HepG2 (cell line): ENCODE measurements around the gene ARHGAP15. TPM values are rescaled to one million over a fixed set of nuclear protein-coding genes. Genes with fewer than 3 reads are reported as not detected.

Experiments used
- ATAC-seq: fragments of 200-7000 bp; cut with Tn5 transposase; 3 replicates; pipeline ENCODE4 v1.9.1; 2020; ENCODE audit warnings: mild to moderate bottlenecking, moderate library complexity
- BruUV-seq: library from RNA; stranded (reverse); fragments of 400-500 nt; replicated peaks from 2 replicates; lab custom pipeline; 2021; lab: Mats Ljungman, UMichigan
- CTCF ChIA-PET: fragments of 300-600 bp; formaldehyde crosslinking; extraction: SDS; loops from one replicate; lab custom pipeline; 2021; ENCODE audit warnings: low total read pairs, inconsistent platforms, low intra/inter-chr PET ratio; lab: Yijun Ruan, JAX
- POLR2A ChIA-PET: fragments of 350-600 bp; sonication (Branson Sonifier 250); formaldehyde crosslinking; loops from one replicate; lab custom pipeline; 2020; ENCODE audit warnings: antibody characterized with exemption, inconsistent platforms; lab: Yijun Ruan, JAX
- DNase-seq: peaks from one replicate; pipeline ENCODE4 v3.0.0-alpha.2; 2015; ENCODE audit warnings: low spot score
- FAIRE-seq: peaks from 3 replicates; lab custom pipeline; 2011; peaks lifted over from hg19 to GRCh38; lab: Jason Lieb, UNC
- H2AFZ ChIP-seq: one replicate; pipeline ENCODE4 v1.6.1; 2011; ENCODE audit warnings: low read length, inconsistent platforms
- H3K27ac ChIP-seq: fragments of 300-600 bp; 3 replicates; pipeline ENCODE4 v1.8.0; 2011; ENCODE audit warnings: mixed run types, mild to moderate bottlenecking, mixed read lengths, low read length, inconsistent platforms; ENCODE audit not compliant: insufficient read depth; ENCODE audit errors: extremely low read length
- H3K27me3 ChIP-seq, 2 experiments: fragments of 200-600 bp in 1 of 2; 2 replicates in 1 of 2; 3 replicates in 1 of 2; pipeline versions ENCODE4 v1.6.0 to v1.8.0; 2011; ENCODE audit warnings: low read length in 2 of 2, mild to moderate bottlenecking in 2 of 2, moderate library complexity in 2 of 2, inconsistent platforms in 1 of 2; ENCODE audit not compliant: insufficient read depth in 2 of 2, control insufficient read depth in 1 of 2
- H3K36me3 ChIP-seq, 2 experiments: fragments of 200-600 bp in 1 of 2; replicated peaks in 1 of 2; 2 replicates in 1 of 2; 3 replicates in 1 of 2; pipeline versions ENCODE4 v1.5.1 to v1.8.0; 2011; ENCODE audit warnings: low read length in 2 of 2, inconsistent platforms in 1 of 2; ENCODE audit not compliant: insufficient read depth in 2 of 2, control insufficient read depth in 1 of 2
- H3K4me1 ChIP-seq: 2 replicates; pipeline ENCODE4 v1.5.1; 2012; ENCODE audit warnings: low read length, inconsistent platforms; ENCODE audit not compliant: insufficient read depth
- H3K4me2 ChIP-seq: 2 replicates; pipeline ENCODE4 v1.6.0; 2011; ENCODE audit warnings: low read depth, low read length, inconsistent platforms
- H3K4me3 ChIP-seq, 3 experiments: fragments of 200-600 bp in 1 of 3; sonication (generic), shearing (Covaris generic) in 1 of 3; replicated peaks in 1 of 3; 2 replicates each; pipeline ENCODE4 v1.5.1; 2011 to 2016; ENCODE audit warnings: low read length in 3 of 3, inconsistent platforms in 2 of 3, low read depth in 2 of 3, mild to moderate bottlenecking in 2 of 3, control low read depth in 1 of 3, mixed read lengths in 1 of 3; ENCODE audit not compliant: insufficient read depth in 1 of 3
- H3K79me2 ChIP-seq: one replicate; pipeline ENCODE4 v1.6.1; 2011; ENCODE audit warnings: low read length, inconsistent platforms; ENCODE audit not compliant: insufficient read depth
- H3K9ac ChIP-seq: 2 replicates; pipeline ENCODE4 v1.6.0; 2011; ENCODE audit warnings: mild to moderate bottlenecking, low read depth, low read length, inconsistent platforms; ENCODE audit not compliant: insufficient read depth
- H3K9me3 ChIP-seq: 2 replicates; pipeline ENCODE4 v1.5.1; 2012; ENCODE audit warnings: mild to moderate bottlenecking, low read length
- H4K20me1 ChIP-seq: 2 replicates; pipeline ENCODE4 v1.6.0; 2011; ENCODE audit warnings: inconsistent platforms, mild to moderate bottlenecking, low read length, moderate library complexity; ENCODE audit not compliant: insufficient read depth
- AFF4 ChIP-seq: sonication (generic); formaldehyde crosslinking; IDR thresholded peaks from 2 replicates; pipeline ENCODE4 v1.4.0; 2020; ENCODE audit warnings: missing genetic modification reagents
- BATF2 ChIP-seq: sonication (generic); formaldehyde crosslinking; IDR thresholded peaks from 2 replicates; pipeline ENCODE4 v1.8.0; 2022; ENCODE audit warnings: mild to moderate bottlenecking, missing genetic modification reagents, moderate library complexity
- ELF3 ChIP-seq: IDR thresholded peaks from 2 replicates; pipeline ENCODE4 v1.6.1; 2016; ENCODE audit warnings: missing genetic modification reagents, missing compliant biosample characterization
- HOXA3 ChIP-seq: sonication (generic); formaldehyde crosslinking; IDR thresholded peaks from 2 replicates; pipeline ENCODE4 v1.5.0; 2020; ENCODE audit warnings: missing genetic modification reagents
- IRF9 ChIP-seq: sonication (generic); formaldehyde crosslinking; IDR thresholded peaks from 2 replicates; pipeline ENCODE4 v1.8.0; 2022; ENCODE audit warnings: missing genetic modification reagents, mild to moderate bottlenecking, borderline replicate concordance
- KDM6A ChIP-seq: IDR thresholded peaks from 2 replicates; pipeline ENCODE4 v1.6.1; 2016; ENCODE audit warnings: low read depth
- LCORL ChIP-seq, 2 experiments: fragments of 450-650 bp in 1 of 2; sonication (generic) in 1 of 2; formaldehyde crosslinking in 1 of 2; IDR thresholded peaks; 2 replicates each; pipeline versions ENCODE4 v1.5.0 to v1.6.1; 2017 to 2020; ENCODE audit warnings: antibody characterized with exemption in 1 of 2, missing genetic modification reagents in 1 of 2
- RAD21 ChIP-seq: fragments of 450-650 bp; formaldehyde crosslinking; IDR thresholded peaks from 2 replicates; pipeline ENCODE4 v1.5.0; 2020; ENCODE audit warnings: mild to moderate bottlenecking
- RBAK ChIP-seq: sonication (generic); formaldehyde crosslinking; IDR thresholded peaks from 2 replicates; pipeline ENCODE4 v1.5.1; 2020; ENCODE audit warnings: mild to moderate bottlenecking, missing genetic modification reagents
- RORA ChIP-seq: sonication (generic); formaldehyde crosslinking; IDR thresholded peaks from 2 replicates; pipeline ENCODE4 v1.5.0; 2020; ENCODE audit warnings: mild to moderate bottlenecking, missing genetic modification reagents, moderate library complexity
- TCF12 ChIP-seq, 2 experiments: fragments of 450-650 bp in 1 of 2; sonication (generic) in 1 of 2; formaldehyde crosslinking in 1 of 2; IDR thresholded peaks; 2 replicates each; pipeline versions ENCODE4 v1.6.1 to v1.8.0; 2017 to 2022; ENCODE audit warnings: antibody characterized with exemption in 1 of 2, mild to moderate bottlenecking in 1 of 2, missing genetic modification reagents in 1 of 2, moderate library complexity in 1 of 2
- TOPORS ChIP-seq: sonication (generic); formaldehyde crosslinking; IDR thresholded peaks from 2 replicates; pipeline ENCODE4 v1.8.0; 2023; ENCODE audit warnings: mild to moderate bottlenecking, missing genetic modification reagents
- WGBS: methylation state at CpG from one replicate; pipeline ENCODE4 v1.1.6; 2017; ENCODE audit warnings: low lambda C conversion rate; 5-methylcytosine and 5-hydroxymethylcytosine counted together
- in situ Hi-C: cut with HindIII; loops from 2 replicates; pipeline ENCODE4 v1.10.0; 2017; ENCODE audit warnings: low pct_unique_long_range_greater_than_20kb; ENCODE audit not compliant: extremely low pct_ligation_motif_present
- intact Hi-C: fragments of 100-400 bp; cut with micrococcal nuclease; formaldehyde crosslinking; loops from one replicate; pipeline ENCODE4 v1.10.0; 2022; ENCODE audit not compliant: unreplicated experiment
- polyA plus RNA-seq, 8 experiments: library from polyadenylated mRNA; depleted of rRNA in 3 of 8; stranded (reverse) in 7 of 8; unstranded in 1 of 8; fragments of >200 nt; fragmentation: Illumina TruSeq in 4 of 8; extraction: Trizol in 4 of 8; gene quantifications; 2 replicates each; pipeline versions ENCODE4 v1.2.1 to v1.2.3, GENCODE V29; 2011 to 2016; ENCODE audit warnings: low read depth in 4 of 8, missing spikeins in 1 of 8, mixed read lengths in 1 of 8; ENCODE audit not compliant: insufficient read depth in 1 of 8
- total RNA-seq, 5 experiments: library from RNA; depleted of rRNA; stranded (reverse); fragments of >200 nt; fragmentation: Illumina TruSeq; extraction: Trizol; gene quantifications; 2 replicates each; pipeline ENCODE4 v1.2.3, GENCODE V29; 2016; ENCODE audit warnings: low read depth in 1 of 5
- TF ChIP-seq, protein P1 (sequence below): sonication (generic); formaldehyde crosslinking; IDR thresholded peaks from 2 replicates; pipeline ENCODE4 v1.5.0; 2020; ENCODE audit warnings: mild to moderate bottlenecking, missing genetic modification reagents, moderate library complexity

The ARHGAP15 gene
- total and polyA plus RNA-seq, 2 of the 13 experiments (the other 11 are each of a cell fraction or from before 2014, with no cell fraction given), result 0.04 TPM; not detected in 1

- TF ChIP-seq RAD21 (CRISPR knock-in tag), result peak; percentile 51; the same call in 1 of the 2 replicates
- TF ChIP-seq ELF3 (CRISPR knock-in tag), result 0 out of 2 replicates have a peak, but pooled peaks have one; percentile 13
- TF ChIP-seq, protein P1, sequence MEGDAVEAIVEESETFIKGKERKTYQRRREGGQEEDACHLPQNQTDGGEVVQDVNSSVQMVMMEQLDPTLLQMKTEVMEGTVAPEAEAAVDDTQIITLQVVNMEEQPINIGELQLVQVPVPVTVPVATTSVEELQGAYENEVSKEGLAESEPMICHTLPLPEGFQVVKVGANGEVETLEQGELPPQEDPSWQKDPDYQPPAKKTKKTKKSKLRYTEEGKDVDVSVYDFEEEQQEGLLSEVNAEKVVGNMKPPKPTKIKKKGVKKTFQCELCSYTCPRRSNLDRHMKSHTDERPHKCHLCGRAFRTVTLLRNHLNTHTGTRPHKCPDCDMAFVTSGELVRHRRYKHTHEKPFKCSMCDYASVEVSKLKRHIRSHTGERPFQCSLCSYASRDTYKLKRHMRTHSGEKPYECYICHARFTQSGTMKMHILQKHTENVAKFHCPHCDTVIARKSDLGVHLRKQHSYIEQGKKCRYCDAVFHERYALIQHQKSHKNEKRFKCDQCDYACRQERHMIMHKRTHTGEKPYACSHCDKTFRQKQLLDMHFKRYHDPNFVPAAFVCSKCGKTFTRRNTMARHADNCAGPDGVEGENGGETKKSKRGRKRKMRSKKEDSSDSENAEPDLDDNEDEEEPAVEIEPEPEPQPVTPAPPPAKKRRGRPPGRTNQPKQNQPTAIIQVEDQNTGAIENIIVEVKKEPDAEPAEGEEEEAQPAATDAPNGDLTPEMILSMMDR (CRISPR knock-in tag), result peak; percentile 86
- TF ChIP-seq LCORL (IDR thresholded peaks at IDR 0.05), result no peak
- no peak for TF ChIP-seq LCORL (CRISPR knock-in tag; IDR thresholded peaks at IDR 0.05)
- no peak for TF ChIP-seq TOPORS (CRISPR knock-in tag)
Measured at GRCh38 chr2:143162123-143162837, 33.1 kb downstream of the ARHGAP15 start (continued).

- no peak overlapping the region for H3K27ac ChIP-seq
- H3K9ac ChIP-seq, result no peak overlapping the region
- H4K20me1 ChIP-seq, result no peaks in the 10 kb centered on the region
- ATAC-seq (no peak), FAIRE-seq (no peak), DNase-seq (no peak)
- intact Hi-C loops, result loop anchor here (1.0 to 2.0 kb wide), 4 partner anchors 52 to 121 kb away; no protein-coding TSS in a partner anchor
- no peaks in the 10 kb centered on the region for H3K79me2 ChIP-seq
- ChIA-PET CTCF (interaction anchor here (1.6 kb wide), 1 partner anchor 96 kb away, joined by 17 read pairs; no protein-coding TSS in a partner anchor), POLR2A (no interaction called here)
- in situ Hi-C loops, result loop anchor here (5.0 kb wide), 1 partner anchor 94 kb away; no protein-coding TSS in a partner anchor
- H3K36me3 ChIP-seq, result no peaks in the 10 kb centered on the region
- H3K27me3 ChIP-seq, result no peaks in the 10 kb centered on the region; a peak in 2 of 5 replicates
- H2AFZ ChIP-seq, result no peak overlapping the region
- H3K4me2 ChIP-seq, result no peak overlapping the region
- no peak overlapping the region for H3K4me3 ChIP-seq
- no TSS peak for BruUV-seq
- no peaks in the 10 kb centered on the region for H3K4me1 ChIP-seq
- WGBS, result 4% methylated on average over 1 of the region's 1 CpG
- H3K9me3 ChIP-seq, result no peaks in the 10 kb centered on the region
- no peak for TF ChIP-seq IRF9
- no peak for TF ChIP-seq RORA
- TF ChIP-seq HOXA3 (CRISPR knock-in tag), result no peak
- TF ChIP-seq AFF4 (CRISPR knock-in tag), result no peak
- no peak for TF ChIP-seq TCF12 (IDR thresholded peaks at IDR 0.05)
- TF ChIP-seq TCF12 (CRISPR knock-in tag; IDR thresholded peaks at IDR 0.05), result no peak
- no peak for TF ChIP-seq BATF2 (CRISPR knock-in tag)
- no peak for TF ChIP-seq RBAK (CRISPR knock-in tag)
- TF ChIP-seq KDM6A, result no peak
Measured at GRCh38 chr2:143162997-143163396, 33.8 kb downstream of the ARHGAP15 start.
